Measurements from ENCODE around the gene NSL1.
"Not testable (repeated sequence)": the region's sequence is repeated elsewhere in the genome, so short reads cannot be mapped to it uniquely, and the experiment has no call there.

The NSL1 gene

DNA sequence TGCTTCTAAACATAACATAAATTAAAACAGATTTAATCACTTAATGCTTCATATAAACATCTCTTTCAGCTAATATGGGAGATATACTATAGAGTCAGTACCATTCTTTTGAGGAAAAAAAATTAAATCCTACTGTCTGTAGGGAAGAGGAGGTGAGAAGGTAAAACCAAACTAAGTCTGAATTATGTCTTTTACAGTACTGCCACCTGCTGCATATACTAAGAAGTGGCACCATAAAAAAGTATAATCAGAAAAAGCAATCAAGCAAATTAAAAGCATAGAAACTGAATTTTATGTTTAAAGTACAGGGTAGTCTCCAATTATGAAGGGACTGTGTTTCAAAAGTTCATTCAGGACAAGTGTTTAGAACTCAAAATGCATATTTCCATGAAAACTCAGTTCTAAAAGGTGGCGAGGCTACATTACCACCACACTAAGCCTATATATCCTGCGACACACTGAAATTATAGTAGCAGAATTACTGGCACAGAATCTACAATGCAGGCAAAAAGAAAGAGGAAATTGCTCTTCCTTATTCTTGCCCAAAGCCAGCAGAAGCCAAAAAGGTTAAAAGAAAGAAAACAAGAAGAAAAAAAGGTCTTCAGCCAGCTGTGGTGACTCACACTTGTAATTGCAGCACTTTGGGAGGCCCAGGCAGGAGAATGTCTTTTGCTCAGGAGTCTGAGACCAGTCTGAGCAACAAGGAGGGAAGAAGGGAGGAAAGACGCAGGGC, 9.0 kb downstream of the NSL1 start:
- DNase-seq, result peak; percentile 1

DNA sequence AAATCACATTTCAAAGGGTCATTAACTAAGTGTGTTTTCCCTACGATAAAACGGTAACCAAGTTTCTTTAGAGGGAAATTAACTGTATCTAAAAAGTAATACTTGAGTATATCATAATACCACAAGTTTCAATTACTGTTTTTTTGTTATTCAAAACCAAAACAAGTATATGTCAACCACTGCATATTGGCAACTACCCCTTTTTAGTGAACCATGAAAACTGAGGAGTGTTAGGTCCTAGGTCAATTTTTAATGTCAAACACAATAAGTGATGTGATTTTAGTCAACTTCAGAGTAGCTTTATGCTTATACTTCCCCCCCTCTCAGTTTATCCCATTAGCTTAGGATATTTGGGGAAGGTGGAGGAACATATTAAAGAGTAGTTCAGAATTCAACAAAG, 10.4 kb downstream of the NSL1 start:
- DNase-seq, result no peak

DNA sequence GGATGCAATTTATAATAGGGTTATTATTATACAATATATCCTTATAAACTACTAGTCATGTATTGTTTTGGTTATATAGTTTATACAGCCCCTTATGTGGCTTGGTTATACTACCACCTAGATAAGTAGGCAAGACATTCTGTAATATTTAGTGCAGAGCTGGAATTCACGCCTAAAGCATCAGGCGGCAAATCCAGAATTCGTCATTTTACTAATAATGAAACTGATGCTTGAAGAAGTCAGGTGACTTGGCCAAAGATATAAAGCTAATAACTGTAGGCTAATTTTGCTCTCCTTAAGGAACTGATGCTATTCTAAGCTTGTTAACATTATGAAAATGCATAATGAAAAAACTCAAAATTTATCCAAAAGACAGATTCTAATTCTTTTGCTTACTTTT, 10.8 kb downstream of the NSL1 start:
- no peak for DNase-seq

DNA sequence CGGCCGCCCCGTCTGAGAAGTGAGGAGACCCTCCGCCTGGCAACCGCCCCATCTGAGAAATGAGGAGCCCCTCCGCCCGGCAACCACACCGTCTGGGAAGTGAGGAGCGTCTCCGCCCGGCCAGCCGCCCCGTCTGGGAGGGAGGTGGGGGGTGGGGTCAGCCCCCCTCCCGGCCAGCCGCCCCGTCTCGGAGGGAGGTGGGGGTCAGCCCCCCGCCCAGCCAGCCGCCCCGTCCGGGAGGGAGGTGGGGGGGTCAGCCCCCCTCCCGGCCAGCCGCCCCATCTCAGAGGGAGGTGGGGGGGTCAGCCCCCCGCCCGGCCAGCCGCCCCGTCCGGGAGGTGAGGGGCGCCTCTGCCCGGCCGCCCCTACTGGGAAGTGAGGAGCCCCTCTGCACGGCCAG, 12.5 kb downstream of the NSL1 start:
- DNase-seq, result not testable (repeated sequence)

DNA sequence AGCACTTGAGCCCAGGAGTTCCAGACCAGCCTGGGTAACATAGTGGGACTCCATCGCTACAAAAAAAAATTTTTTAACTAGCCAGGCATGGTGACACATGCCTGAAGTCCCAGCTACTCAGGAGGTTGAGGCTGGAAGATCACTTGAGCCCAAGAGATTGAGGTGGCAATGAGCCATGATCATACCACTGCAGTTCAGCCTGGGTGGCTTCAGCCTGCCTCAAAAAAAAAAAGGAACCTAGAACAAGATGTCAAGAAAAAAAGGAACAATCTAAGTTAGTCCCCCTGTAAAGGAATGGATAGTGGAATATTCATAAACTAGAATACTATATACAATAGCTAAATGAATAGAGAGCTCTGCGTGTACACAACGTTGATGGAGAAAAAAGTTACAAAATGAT, 14.4 kb downstream of the NSL1 start:
- no peak for DNase-seq

DNA sequence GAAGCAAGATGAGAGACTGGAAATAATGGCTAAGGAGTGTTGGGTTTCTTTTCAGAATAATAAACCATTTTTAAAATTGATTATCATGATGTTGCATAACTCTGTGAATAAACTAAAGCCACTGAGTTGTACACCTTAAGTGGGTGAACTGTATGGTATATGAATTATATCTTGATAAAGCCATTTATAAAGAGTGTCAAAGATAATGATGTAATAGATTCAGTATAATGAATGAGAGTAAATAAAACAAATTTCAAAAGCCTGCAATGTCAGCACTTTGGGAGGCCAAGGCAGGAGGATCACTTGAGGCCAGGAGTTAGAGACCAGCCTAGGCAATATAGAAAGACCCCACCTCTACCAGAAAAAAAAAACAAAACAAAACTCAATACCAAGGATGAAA, 16.3 kb downstream of the NSL1 start:
- DNase-seq, result no peak

DNA sequence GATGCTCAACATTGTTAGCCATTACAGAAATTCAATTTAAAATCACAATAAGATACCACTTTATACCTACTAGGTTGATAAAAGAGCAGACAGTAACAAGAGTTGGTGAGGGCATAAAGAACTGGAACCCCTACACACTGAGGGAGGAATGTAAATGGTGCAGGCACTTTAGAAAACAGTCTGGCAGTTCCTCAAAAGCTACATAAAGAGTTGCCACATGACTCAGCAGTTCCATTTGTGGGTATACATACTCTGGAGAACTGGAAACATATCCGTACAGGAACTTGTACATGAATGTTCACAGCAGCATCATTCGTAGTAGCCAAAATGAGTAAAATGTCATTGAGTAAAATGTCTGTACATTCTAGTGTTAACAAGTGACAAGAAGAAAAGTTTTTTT, 17.0 kb downstream of the NSL1 start:
- no peak for DNase-seq

DNA sequence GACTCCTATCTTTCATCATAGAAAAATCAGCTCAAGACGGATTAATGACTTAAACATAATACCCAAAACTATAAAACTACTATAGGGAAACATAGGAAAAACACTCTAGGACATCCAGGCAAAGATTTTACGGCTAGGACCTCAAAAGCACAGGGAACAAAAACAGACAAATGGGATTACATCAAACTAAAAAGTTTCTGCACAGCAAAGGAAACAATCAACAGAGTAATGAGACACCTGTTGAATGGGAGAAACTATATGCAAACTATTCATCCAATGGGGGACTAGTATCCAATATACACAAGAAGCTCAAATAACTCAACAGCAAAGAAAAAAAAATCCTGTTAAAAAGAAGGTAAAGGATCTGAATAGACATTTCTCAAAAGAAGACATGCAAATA, 18.6 kb downstream of the NSL1 start:
- no peak for DNase-seq

DNA sequence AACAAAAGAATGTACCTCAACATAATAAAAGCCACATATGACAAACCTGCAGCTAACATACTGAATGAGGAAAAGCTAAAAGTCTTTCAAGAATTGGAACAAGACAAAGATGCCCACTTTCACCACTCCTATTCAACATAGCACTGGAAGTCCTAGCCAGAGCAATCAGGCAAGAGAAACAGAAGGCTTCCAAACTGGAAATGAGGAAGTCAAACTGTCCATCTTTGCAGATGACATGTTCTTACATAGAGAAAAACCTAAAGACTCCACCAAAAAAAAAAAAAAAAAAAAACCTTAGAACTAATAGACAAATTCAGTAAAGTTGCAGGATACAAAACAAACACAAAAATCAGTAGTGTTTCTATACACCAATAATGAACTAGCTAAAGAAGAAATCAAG, 20.2 kb downstream of the NSL1 start:
- no peak for DNase-seq

DNA sequence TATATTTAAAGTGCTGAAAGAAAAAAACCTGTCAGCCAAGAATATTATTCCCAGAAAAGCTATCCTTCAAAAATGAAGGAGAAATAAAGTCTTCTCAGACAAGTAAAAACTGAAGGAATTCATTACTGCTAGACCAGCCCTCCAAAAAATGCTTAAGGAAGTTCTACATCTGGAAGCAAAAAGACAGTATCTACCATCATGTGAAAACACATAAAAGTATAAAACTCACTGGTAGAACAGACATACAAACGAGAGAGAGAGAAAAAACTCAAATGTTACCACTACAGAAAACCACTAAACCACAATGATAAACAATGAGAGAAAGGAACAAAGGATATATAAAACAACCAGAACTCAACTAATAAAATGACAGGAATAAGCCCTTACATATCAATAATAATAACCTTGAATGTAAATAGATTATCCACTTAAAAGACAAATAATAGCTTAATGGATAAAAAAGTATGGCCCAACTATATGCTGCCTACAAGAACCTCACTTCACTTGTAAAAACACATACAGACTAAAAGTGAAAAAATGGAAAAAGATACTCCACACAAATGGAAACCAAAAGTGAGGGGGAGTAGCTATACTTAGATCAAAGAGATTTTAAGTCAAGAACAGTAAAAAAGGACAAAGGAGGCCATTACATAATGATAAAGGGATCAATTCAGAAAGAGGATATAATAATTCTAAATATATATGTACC, 22.0 kb downstream of the NSL1 start:
- DNase-seq, result no peak

DNA sequence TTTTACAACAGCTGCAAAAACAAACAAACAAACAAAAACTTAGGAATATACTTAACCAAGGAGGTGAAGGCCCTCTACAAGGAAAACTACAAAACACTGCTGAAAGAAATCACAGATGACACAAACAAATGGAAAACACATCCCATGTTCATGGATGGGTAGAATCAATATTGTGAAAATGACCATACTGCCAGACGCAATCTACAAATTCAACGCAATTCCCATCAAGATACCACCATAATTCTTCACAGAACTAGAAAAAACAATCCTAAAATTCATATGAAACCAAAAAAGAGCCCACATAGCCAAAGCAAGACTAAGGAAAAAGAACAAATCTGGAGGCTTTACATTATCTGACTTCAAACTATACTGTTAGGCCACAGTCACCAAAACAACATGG, 24.8 kb downstream of the NSL1 start:
- DNase-seq, result not testable (repeated sequence)

DNA sequence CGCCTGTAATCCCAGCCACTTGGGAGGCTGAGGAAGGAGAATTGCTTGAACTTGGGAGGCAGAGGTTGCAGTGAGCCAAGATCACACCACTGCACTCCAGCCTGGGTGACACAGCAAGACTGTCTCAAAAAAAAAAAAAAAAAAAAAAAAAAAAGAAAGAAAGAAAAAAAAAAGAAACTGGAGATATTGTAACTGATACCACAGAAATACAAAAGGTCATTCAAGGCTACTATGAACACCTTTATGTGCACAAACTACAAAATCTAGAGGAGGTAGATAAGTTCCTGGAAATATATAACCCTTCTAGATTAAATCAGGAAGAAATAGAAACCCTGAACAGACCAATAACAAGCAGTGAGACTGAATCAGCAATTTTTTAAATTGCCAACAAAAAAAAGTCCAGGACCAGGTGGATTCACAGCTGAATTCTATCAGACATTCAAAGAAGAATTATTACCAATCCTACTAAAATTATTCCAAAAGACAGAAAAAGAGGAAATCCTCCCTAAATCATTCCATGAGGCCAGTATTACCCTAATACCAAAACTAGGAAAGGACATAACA, 26.8 kb downstream of the NSL1 start:
- DNase-seq, result not testable (repeated sequence)

DNA sequence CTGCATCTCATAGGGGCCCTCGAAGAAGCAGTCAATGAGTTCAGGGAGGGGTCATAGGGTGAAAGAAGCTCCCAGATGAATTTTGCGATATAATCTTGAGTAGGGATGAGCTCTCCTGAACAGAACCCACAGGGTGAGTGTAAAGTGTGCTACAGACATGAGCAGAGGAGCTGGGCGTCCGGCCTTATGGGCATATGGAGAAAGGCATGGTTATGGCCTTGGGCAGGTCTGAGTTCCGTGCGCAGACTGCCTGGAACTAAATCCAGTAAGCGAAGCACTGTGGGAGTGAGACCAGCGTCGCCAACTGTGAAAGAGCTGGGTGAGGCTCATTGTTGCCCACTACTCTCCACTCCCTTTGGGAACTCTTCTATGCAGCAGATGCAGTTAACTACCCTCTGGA, 28.7 kb downstream of the NSL1 start:
- no peak for DNase-seq

DNA sequence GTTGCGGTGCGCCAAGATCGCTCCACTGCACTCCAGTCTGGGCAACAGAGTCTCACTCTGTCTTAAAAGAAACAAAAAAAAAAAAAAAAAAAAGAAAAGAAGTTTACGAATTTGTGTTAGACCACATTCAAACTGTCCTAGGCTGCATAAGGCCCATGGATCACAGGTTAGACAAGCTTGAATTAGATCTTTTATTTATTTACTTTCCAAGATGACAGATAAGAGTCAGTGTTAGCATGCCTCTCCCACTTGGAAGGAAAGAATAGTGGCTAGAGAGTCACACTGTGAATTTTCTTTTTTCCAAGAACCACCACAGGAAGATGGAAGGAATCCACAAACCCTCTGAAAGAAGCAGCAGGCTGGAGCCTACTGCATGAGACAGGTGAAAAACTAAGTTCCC, 29.3 kb downstream of the NSL1 start:
- DNase-seq, result no peak

DNA sequence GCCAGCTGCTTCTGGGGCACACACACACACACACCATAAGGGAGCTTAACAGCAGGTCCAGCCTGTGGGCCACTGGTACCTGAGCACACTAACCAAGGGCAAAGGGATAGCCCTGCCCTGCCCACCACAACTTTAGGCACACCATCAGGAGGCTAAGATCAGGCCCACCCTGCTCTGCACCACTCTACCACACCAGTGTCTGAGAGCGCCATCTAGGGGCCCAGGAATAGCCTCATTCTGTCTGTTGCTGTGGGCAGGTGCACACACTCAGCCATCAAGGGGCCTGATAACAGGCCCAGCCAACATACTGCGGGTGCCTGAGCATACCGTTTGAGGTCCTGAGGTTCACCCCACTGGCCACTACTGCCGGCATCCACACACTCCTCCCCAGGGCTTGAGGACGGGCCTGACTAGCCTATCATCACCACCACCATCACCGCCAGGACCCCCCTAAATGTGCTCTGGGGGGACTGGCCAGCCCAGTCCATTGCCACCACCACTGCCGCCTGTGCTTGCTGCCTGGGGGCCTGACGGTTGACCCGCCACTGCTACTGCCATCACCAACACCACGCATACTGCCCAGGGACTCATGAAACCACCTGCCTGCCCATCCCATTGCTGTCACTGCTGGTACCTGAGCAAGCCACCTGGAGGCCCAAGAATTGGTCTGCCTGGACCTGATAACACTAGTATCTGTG, 31.3 kb downstream of the NSL1 start:
- DNase-seq, result no peak

DNA sequence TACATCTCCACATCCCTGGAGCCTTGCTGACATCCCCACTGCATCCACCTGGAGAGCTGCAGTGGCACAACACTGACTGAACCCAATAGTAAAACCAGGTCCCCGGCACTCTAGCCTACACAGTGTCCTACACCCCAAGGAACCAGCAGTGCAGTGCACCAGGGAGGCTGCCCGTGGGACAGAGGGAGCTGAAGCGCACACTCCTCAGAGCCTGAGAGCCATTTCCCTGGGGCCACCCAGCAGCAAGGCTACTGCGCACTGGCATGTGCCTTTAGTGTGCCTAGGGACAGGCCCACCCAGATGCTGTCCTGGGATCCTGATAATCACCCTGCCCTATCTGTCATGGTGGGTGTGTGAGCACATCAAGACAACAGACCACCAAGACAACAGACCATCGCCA, 31.9 kb downstream of the NSL1 start:
- DNase-seq, result no peak

DNA sequence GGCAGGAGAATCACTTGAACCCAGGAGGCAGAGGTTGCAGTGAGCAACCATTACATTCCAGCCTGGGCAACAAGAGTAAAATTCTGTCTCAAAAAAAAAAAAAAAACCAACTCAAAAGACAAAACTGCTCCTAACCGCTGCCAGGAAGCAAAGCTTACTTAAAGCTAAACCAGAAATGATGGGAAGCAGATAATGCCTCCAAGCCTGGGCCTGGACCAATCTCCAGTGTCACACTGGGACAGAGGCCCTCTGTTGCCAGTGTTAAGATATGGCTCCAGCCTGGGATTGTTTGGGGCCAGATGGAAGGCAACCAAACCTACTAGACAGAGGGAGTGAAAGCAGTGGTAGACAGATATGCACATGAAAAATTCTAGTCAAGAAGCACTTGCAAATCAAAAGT, 36.9 kb downstream of the NSL1 start:
- no peak for DNase-seq

DNA sequence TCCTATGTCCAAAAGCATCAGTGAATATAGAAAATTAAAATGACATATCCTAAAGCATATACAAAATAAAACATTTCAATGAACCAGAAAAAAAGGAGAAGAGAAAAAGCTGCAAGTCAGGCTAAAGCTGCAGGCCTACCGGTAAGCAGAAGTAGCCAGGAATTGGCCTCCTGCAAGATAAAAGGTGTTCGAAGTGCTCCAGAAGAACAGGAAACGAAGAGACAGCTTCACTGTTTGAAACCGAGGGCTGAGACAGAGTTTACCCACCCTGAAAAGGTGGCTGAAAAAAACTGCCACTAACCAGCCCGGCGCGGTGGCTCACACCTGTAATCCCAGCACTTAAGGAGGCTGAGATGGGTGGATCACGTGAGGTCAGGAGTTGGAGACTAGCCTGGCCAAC, 37.4 kb downstream of the NSL1 start:
- DNase-seq, result no peak

DNA sequence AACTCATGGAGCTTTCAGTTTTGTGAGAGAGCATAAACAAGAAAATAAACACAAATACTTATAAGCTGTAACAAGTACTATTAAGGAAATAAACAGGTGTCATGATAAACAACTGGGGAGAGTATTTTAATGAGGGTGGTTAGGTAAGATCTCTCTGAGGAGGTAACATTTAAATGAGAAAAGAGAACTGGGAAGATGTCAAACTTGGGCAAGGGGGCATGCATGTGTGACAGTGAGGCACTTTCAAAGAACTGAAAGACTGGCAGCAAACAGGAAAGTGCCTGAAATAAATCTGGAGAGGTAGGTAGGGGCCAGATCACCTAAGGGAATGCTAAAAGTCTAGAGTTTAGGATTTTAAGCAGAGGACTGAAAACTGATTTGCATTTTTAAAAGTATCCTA, 37.8 kb downstream of the NSL1 start:
- no peak for DNase-seq

DNA sequence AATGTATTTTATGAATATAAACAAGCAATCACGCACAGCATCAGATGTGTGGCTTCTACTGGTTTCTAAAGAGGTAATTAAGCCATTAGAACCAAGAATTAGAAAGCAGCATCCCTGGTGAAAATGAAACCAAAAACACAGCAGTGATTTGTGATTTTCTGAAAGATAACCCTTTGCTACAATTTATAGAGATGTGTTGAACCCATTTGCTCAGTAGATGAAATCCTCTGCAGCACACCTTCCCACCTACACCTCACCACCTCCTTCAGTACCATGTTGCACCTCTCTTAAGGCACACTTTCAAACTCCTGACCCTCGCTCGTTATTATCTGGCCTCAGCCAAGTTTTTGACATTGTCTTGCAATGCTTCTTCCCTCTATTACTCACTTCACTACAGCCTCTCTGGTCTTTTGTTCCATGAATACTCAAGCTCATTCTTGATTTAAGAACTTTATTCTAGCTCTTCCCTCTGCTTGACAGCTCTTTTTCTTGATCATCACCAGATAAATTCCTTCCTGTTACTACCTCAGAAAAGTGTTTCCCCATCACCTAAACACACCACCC, 38.6 kb downstream of the NSL1 start:
- DNase-seq, result no peak

DNA sequence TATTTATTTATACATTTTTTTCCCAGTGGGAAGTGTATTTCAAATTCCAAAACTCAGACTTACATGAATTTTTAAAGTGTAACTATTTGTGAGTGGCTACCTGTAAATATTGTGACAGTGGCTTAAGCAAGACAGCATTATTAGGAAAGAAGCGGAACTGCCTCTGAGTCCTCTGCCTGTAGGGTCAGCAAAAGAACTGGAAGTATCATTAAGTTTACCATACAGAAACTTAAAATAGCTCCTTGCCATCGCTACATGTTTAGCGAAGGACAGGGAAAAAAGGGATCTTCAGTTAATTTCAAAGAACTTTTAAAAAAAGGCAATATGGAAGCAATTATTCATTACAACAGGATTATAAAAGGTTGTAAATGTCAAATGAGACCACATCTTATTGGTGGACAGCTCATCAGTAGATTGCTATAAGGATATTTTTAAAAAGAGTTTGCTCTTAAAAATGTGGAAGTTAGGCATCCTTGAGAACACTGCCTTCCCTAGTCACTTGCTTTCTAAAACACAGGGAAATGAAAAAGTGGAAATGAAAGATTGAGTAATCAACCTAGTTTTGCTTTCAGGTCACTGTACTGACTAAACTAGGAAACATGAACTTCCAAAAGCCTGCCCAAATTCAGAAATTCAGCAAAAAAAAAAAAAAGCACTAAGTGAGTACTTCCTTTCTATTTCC, 39.2 kb downstream of the NSL1 start:
- no peak for DNase-seq

DNA sequence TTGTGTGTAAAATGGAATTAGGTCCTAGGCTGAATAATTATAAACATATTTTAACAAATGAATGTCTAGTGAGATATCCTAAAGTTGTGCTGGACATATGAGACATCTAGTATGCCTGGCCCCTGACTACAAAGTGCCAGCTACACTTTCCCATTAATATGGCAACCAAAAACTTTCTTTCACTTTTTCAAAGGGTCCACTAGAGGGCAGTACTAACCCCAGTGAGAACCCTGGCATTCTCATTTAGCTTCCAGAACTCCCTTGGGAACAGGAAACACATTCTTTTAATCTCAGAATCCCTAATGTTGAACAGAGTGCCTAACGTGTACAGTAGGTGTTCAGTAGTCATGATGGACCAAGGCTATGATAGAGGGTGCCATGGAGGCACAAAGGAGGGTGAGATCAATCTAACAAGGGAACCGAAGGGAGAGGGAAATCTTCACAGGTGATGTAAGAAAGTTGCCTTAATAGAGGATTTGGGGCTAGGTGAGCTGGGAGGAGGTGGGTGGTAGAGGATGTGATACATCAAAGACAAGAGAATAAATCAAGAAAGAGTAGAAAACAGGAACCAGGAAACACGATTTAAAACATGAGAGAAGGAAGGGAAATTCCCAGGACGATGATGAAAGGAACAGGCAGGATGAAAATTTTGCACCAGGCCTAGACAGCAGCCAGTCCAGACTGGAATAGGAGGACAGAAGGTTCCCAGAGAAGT, 41.6 kb downstream of the NSL1 start:
- DNase-seq, result no peak

Measured in NCI-H187 treated with DMSO at 0.1 percent for 48 hours (cell line).